ENCODE measurements around the gene RBP2. TPM values are rescaled to one million over a fixed set of nuclear protein-coding genes. Genes with fewer than 3 reads are reported as not detected.
A peak's percentile ranks its signal among the peaks of the same experiment; 100 is the strongest.

The RBP2 gene
- total and polyA plus RNA-seq, 9 of the 15 experiments (the other 6 are each of a cell fraction or from before 2014, with no cell fraction given): not detected

DNA sequence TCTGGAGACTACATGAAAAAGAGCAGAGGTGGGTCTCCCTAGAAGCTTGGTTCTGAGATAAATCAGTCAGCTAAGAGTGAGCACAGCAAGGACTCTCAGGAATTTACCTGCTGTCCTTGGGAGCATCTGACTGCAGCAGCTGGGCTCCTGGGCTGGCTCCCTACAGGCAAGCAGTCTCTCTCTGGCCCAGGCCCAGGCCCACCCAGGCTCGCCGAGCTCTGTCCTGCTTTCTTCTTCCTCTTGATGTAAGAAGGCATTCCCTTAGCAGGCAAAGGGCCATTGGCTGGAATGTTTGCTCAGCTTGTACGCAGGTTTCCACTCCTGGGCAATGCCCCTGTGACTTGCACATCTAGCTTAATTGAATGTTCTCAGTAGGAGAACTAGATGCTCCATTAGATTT lies 4.3 kb upstream of the RBP2 start (continued):
- TF ChIP-seq, protein P1, sequence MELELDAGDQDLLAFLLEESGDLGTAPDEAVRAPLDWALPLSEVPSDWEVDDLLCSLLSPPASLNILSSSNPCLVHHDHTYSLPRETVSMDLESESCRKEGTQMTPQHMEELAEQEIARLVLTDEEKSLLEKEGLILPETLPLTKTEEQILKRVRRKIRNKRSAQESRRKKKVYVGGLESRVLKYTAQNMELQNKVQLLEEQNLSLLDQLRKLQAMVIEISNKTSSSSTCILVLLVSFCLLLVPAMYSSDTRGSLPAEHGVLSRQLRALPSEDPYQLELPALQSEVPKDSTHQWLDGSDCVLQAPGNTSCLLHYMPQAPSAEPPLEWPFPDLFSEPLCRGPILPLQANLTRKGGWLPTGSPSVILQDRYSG (tag; conservative IDR thresholded peaks at IDR 0.05; ENCODE audit: low read depth): no peak
- TF ChIP-seq, protein P2, sequence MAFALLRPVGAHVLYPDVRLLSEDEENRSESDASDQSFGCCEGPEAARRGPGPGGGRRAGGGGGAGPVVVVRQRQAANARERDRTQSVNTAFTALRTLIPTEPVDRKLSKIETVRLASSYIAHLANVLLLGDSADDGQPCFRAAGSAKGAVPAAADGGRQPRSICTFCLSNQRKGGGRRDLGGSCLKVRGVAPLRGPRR (CRISPR knock-in tag; IDR thresholded peaks at IDR 0.05): no peak
- TF ChIP-seq ETV1 (tag; conservative IDR thresholded peaks at IDR 0.05; ENCODE audit: low read depth) (no peak), RBBP5 (IDR thresholded peaks at IDR 0.05; ENCODE audit: borderline replicate concordance, insufficient read depth, low read length, poor library complexity, severe bottlenecking) (no peak)

DNA sequence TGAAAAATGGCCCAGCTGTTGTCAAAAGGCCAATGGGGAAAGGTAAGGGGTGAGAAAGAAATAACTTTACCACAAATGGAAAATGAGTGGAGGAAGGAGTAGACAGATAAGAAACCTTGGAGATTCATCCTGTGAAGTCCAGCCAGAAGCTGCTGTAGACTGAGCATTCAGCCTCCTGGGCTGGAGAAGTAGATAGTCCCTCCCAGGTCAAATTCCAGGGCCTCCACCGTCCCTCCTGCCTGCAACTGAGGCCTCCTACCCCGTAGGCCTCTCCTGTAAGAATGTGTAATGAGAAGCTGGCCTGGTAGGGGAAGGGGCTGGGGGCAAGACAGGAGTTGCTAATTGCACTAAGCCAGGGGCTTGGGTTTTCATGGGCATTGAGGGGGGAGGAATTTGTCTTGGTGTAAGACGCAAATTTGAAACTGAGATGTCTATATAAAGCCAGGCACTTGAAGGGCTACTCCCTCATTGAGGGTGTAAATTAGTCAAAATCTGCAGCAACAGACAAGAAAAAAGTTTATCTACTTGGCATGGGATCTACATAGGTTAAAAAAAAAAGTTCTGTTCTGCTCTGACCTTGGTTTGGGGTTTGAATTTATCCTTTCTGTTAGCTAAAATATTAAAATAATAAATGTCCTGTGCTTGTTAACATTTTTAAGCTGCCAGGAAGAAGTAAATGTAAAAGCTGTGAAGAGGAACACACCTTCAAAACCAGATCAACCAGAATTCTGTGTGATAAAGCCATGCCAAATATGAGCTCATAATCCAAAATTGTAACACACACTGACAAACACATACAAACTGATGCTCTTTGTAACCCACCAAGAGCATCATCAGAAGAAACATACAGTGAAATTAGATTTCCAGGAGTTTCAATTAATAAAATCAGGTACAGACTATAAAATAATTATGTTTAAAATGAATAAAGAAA lies 1.7 kb upstream of the RBP2 start:
- POLR2A ChIA-PET: interaction anchor here (0.9 to 1.0 kb wide), 2 partner anchors 11 to 14 kb away, joined by 3 to 5 read pairs; no protein-coding TSS in a partner anchor
- Histone ChIP-seq H3K4me3 (no peak overlapping the region), H3K27ac (ENCODE audit: extremely low read depth, low read depth, low read length) (no peak overlapping the region), H3K9me3 (replicated peaks; ENCODE audit: control insufficient read depth, insufficient read depth, low read depth, low read length) (no peaks in the 10 kb centered on the region), H3K4me1 (replicated peaks in 1 of 2; ENCODE audit: control insufficient read depth in 2 of 2, insufficient read depth in 2 of 2, low read length in 2 of 2) (no peaks in the 10 kb centered on the region), H3K27me3 (ENCODE audit: control insufficient read depth in 2 of 2, insufficient read depth in 2 of 2, low read length in 2 of 2) (no peaks in the 10 kb centered on the region), H2AFZ (ENCODE audit: low read depth, low read length) (no peak overlapping the region), H3K36me3 (ENCODE audit: control insufficient read depth, insufficient read depth, low read length) (no peaks in the 10 kb centered on the region), H3K9ac (ENCODE audit: insufficient read depth in 1 of 2, low read depth in 2 of 2, low read length in 2 of 2) (no peak overlapping the region), H4K20me1 (replicated peaks; ENCODE audit: control insufficient read depth, insufficient read depth, low read length) (0 out of 2 replicates have a peak, but pooled peaks cover 7% of the 10 kb centered on the region), H3K9me1 (ENCODE audit: control insufficient read depth, insufficient read depth, low read length) (no peaks in the 10 kb centered on the region), H3K79me2 (ENCODE audit: control insufficient read depth, insufficient read depth, low read length) (no peaks in the 10 kb centered on the region), H3K4me2 (ENCODE audit: insufficient read depth, low read length) (no peak overlapping the region)
- 5% methylated on average over 3 of the region's 3 CpGs for WGBS (ENCODE audit: insufficient coverage, low coverage, missing lambda C conversion rate)
- CTCF ChIA-PET (ENCODE audit: low intra/inter-chr PET ratio): no interaction called here
- in situ Hi-C loops (cut with MboI): no loop called here
- DNase-seq (ENCODE audit: extremely low read depth in 1 of 4, low spot score in 3 of 4) (no peak), FAIRE-seq (peak; percentile 52), ATAC-seq (no peak)
- no peak for TF ChIP-seq GABPB1 (CRISPR knock-in tag; IDR thresholded peaks at IDR 0.05)
- TF ChIP-seq BACH1 (tag; IDR thresholded peaks at IDR 0.05): 0 out of 2 replicates have a peak, but pooled peaks have one; percentile 2
- TF ChIP-seq, protein P3, sequence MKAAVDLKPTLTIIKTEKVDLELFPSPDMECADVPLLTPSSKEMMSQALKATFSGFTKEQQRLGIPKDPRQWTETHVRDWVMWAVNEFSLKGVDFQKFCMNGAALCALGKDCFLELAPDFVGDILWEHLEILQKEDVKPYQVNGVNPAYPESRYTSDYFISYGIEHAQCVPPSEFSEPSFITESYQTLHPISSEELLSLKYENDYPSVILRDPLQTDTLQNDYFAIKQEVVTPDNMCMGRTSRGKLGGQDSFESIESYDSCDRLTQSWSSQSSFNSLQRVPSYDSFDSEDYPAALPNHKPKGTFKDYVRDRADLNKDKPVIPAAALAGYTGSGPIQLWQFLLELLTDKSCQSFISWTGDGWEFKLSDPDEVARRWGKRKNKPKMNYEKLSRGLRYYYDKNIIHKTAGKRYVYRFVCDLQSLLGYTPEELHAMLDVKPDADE (conservative IDR thresholded peaks at IDR 0.05; ENCODE audit: control insufficient read depth, low read depth, low read length): no peak
- no peak for TF ChIP-seq HSF4 (CRISPR knock-in tag; IDR thresholded peaks at IDR 0.05; ENCODE audit: borderline replicate concordance)
- TF ChIP-seq ZNF561 (CRISPR knock-in tag; conservative IDR thresholded peaks at IDR 0.05): no peak
- intact Hi-C loops (cut with micrococcal nuclease): no loop called here
- no TSS peak for BruUV-seq (replicated peaks)

Measured in K562 (cell line).